Left ventricle myocardium inferior (tissue), 1 donor: ENCODE measurements around the gene STX5. TPM values are rescaled to one million over a fixed set of nuclear protein-coding genes. Genes with fewer than 3 reads are reported as not detected.

Experiments used
- DNase-seq: peaks from one replicate; pipeline ENCODE4 v3.0.0-alpha.2; 2020
- H3K27ac ChIP-seq: fragments of 200-600 bp; replicated peaks from 2 replicates; pipeline ENCODE4 v1.8.0; 2021
- H3K27me3 ChIP-seq: fragments of 200-600 bp; 2 replicates; pipeline ENCODE4 v1.8.0; 2021; ENCODE audit warnings: low read depth
- H3K36me3 ChIP-seq: fragments of 200-600 bp; 2 replicates; pipeline ENCODE4 v1.8.0; 2021
- H3K4me1 ChIP-seq: fragments of 200-600 bp; 2 replicates; pipeline ENCODE4 v1.8.0; 2021
- H3K4me3 ChIP-seq: fragments of 200-600 bp; 2 replicates; pipeline ENCODE4 v1.8.0; 2021; ENCODE audit warnings: mild to moderate bottlenecking, moderate library complexity
- H3K9me3 ChIP-seq: fragments of 200-600 bp; replicated peaks from 2 replicates; pipeline ENCODE4 v1.8.0; 2021
- intact Hi-C: fragments of 100-400 bp; cut with micrococcal nuclease; formaldehyde crosslinking; loops from one replicate; pipeline ENCODE4 v1.11.0; 2022
- total RNA-seq: library from RNA; stranded (reverse); fragmentation: NEBNext Ultra II Directional; extraction: Animal tissue kit (Norgen Biotek cat#: 25700); gene quantifications from one replicate; pipeline ENCODE4 v1.2.1, GENCODE V29; 2021
- TF ChIP-seq, protein P1 (sequence below): fragments of 200-600 bp; IDR thresholded peaks from 2 replicates; pipeline ENCODE4 v1.8.0; 2021; ENCODE audit warnings: antibody characterized with exemption, mild to moderate bottlenecking, borderline replicate concordance
- donor health status: DM: no; HTN: yes; CAD: no; lungs with severe emphysema.

STX5 gene
- total RNA-seq, 1 donor from 2014 or later: 16.7 TPM

DNA sequence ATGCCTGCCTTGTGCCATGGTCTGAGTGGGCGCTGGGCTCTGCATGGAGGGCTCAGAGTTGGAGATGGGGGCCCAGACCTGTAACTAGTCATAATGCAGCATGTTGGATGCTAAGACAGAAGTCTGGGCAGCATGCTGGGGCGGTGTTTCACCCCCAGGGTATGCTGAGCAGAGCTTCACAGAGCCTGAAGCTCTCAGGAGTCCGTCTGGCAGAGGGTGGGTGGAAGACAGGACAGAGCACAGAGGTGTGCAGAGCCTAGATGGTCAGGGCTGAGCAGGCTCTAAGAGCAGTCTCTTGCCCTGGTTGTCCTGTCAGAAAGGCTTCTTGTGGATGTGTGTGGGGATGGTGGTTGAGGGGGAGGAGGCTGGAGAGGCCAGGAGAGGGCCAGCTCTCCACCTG lies 53.4 kb downstream of the STX5 start:
- no peak for DNase-seq
- TF ChIP-seq, protein P1, sequence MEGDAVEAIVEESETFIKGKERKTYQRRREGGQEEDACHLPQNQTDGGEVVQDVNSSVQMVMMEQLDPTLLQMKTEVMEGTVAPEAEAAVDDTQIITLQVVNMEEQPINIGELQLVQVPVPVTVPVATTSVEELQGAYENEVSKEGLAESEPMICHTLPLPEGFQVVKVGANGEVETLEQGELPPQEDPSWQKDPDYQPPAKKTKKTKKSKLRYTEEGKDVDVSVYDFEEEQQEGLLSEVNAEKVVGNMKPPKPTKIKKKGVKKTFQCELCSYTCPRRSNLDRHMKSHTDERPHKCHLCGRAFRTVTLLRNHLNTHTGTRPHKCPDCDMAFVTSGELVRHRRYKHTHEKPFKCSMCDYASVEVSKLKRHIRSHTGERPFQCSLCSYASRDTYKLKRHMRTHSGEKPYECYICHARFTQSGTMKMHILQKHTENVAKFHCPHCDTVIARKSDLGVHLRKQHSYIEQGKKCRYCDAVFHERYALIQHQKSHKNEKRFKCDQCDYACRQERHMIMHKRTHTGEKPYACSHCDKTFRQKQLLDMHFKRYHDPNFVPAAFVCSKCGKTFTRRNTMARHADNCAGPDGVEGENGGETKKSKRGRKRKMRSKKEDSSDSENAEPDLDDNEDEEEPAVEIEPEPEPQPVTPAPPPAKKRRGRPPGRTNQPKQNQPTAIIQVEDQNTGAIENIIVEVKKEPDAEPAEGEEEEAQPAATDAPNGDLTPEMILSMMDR: no peak
- intact Hi-C loops: no loop called here
- Histone ChIP-seq H3K27me3 (no peaks in the 10 kb centered on the region), H3K36me3 (peaks cover 56% of the 10 kb centered on the region), H3K27ac (no peak overlapping the region), H3K4me3 (no peak overlapping the region), H3K9me3 (no peaks in the 10 kb centered on the region), H3K4me1 (no peaks in the 10 kb centered on the region)

DNA sequence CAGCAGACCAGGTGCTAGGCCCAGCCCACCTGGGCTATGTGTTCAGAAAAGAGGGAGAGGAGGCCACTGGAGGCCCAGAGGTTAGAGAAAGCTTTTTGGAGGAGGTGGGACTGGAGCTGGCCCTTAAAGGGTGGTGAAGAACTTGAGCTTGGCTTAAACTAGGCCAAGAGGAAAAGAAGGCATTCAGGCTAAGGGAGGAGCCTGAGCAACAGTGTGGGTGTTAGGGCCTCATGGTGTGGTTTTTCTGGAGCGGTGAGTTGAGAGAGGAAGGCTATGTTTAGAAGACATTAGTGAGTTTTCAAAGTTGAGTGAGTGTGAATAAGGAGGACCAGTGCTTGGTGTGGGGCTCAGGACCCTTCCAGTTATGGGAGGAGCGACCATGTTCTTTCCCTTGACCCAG lies 54.5 kb downstream of the STX5 start:
- TF ChIP-seq, protein P1: no peak
- no peaks in the 10 kb centered on the region for H3K9me3 ChIP-seq
- no peak overlapping the region for H3K4me3 ChIP-seq
- H3K27me3 ChIP-seq: no peaks in the 10 kb centered on the region
- no peak overlapping the region for H3K27ac ChIP-seq
- H3K4me1 ChIP-seq: peaks cover 2% of the 10 kb centered on the region
- no peak for DNase-seq
- intact Hi-C loops: no loop called here
- H3K36me3 ChIP-seq: peaks cover 52% of the 10 kb centered on the region

DNA sequence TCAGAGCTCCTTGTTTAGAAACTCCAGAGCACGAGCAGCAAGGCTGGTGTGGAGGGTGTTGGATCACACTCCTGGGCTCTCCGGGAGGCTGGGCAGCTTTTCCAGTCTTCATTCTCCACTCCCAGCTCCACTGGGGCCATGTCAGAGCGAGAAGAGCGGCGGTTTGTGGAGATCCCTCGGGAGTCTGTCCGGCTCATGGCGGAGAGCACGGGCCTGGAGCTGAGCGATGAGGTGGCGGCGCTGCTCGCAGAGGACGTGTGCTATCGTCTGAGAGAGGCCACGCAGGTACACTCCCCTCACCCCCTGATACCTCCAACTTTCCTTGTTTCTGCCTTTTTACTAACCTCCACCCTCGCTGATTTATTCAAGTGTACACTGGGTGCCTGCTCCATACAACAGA lies 56.2 kb downstream of the STX5 start:
- intact Hi-C loops: no loop called here
- no peak for DNase-seq
- Histone ChIP-seq H3K4me3 (no peak overlapping the region), H3K4me1 (peaks cover 17% of the 10 kb centered on the region), H3K9me3 (no peaks in the 10 kb centered on the region), H3K27me3 (no peaks in the 10 kb centered on the region), H3K36me3 (peaks cover 44% of the 10 kb centered on the region), H3K27ac (no peak overlapping the region)
- TF ChIP-seq, protein P1: no peak

DNA sequence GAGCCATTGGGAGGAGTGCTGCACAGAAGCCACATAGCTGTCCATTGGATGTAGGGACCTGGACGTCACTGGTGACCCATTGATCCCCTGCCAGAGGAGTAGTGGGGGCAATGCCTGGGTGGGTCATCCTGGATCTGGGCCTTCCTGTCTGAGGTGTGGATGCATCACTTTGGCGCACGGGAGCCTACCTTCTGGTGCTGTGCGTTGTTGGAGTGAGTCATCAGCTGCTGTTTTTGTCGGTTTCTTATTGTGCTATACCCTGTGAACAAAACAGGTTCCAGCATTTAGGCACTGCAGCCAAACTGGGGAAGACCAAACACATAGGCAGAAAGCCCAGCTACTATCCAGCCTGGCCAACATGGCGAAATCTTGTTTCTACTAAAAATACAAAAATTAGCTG lies 57.4 kb downstream of the STX5 start:
- no peak overlapping the region for H3K27ac ChIP-seq
- H3K4me1 ChIP-seq: peaks cover 29% of the 10 kb centered on the region
- no peak for DNase-seq
- peaks cover 38% of the 10 kb centered on the region for H3K36me3 ChIP-seq
- intact Hi-C loops: no loop called here
- TF ChIP-seq, protein P1: no peak
- H3K4me3 ChIP-seq: no peak overlapping the region
- no peaks in the 10 kb centered on the region for H3K9me3 ChIP-seq
- H3K27me3 ChIP-seq: no peaks in the 10 kb centered on the region

DNA sequence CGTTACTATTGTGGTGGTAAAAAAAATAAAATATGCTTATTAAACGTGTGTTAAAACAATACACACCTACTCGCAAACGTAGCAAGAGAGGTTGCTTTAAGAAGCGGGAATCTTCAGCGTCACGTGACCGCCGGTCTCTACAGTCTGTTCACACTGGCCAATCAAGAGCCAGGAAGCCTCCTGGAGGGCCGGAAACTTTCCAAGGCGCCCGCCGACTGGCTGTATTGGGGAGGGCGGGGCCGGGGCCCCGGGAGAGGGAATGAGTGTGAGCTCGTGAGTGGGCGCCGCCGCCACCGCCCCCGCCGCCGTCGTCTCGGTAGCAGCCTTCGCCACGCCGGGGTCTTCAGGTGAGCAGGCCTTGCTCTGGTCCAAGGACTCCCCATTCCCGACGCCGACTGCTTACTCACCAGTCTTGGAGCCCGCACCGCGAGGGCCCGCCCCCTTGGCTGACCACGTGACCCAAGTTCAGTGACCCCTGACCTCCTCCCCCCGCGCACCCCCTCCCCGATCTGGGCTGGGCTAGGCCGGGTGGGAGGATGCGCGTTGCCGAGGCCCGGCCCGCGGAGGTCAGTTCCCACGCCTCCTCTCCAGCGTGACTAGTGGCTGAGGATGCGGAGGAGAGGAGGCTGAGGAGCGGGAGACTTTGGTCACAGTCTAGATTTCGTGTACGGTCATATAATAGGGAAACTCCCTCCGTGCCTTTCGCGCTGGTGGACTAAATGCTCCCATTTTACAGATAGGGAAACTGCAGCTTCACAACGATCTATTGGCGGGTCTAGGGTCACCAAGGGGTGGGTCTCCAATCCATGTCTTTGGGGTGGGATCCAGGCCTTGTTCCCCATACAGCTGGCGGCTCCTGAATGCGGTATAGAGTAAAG lies 60.5 kb downstream of the STX5 start, which contains the start of gene TAF6L:
TAF6L (plus strand) TSS at position 253 of the 878 bp plus-strand sequence. CDS start 4,388 bp downstream, outside the sequence.
- H3K36me3 ChIP-seq: peaks cover 22% of the 10 kb centered on the region
- intact Hi-C loops: no loop called here
- H3K27ac ChIP-seq: peak within 1 kb of the TSS; percentile 93
- H3K27me3 ChIP-seq: no peaks in the 10 kb centered on the region
- no peaks in the 10 kb centered on the region for H3K9me3 ChIP-seq
- H3K4me1 ChIP-seq: peaks cover 29% of the 10 kb centered on the region
- TF ChIP-seq, protein P1: no peak
- H3K4me3 ChIP-seq: peak within 1 kb of the TSS; percentile 73
- peak; percentile 98 for DNase-seq
